ENCODE results near the gene ADGRG3.

DNA sequence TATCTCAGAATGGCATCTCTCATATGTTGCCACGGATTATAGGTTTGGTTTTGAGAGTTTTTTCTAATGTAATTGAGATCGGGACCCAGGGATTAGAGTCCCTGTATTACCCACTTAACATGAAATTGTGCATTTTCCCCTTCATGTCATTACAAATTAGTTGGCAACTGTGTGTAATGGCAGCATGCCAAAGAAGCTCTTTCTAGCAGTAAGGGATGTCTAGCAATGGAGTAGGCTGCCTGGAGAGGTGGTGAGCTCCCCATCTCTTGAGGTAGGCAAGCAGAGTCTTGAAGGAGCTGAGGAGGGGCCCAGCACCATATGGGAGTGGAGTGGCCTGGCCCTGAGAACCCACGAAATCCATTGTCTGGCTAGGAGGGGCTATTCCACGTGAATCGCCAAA is 57.4 kb downstream of the ADGRG3 start:
- TF ChIP-seq, protein P1, sequence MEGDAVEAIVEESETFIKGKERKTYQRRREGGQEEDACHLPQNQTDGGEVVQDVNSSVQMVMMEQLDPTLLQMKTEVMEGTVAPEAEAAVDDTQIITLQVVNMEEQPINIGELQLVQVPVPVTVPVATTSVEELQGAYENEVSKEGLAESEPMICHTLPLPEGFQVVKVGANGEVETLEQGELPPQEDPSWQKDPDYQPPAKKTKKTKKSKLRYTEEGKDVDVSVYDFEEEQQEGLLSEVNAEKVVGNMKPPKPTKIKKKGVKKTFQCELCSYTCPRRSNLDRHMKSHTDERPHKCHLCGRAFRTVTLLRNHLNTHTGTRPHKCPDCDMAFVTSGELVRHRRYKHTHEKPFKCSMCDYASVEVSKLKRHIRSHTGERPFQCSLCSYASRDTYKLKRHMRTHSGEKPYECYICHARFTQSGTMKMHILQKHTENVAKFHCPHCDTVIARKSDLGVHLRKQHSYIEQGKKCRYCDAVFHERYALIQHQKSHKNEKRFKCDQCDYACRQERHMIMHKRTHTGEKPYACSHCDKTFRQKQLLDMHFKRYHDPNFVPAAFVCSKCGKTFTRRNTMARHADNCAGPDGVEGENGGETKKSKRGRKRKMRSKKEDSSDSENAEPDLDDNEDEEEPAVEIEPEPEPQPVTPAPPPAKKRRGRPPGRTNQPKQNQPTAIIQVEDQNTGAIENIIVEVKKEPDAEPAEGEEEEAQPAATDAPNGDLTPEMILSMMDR (IDR thresholded peaks at IDR 0.05; ENCODE audit: insufficient read depth, low read length) = no peak
- TF ChIP-seq POLR2AphosphoS5 (IDR thresholded peaks at IDR 0.05; ENCODE audit: low read depth) (no peak), GABPA (IDR thresholded peaks at IDR 0.05; ENCODE audit: low read depth) (no peak), SPI1 (IDR thresholded peaks at IDR 0.05; ENCODE audit: borderline replicate concordance, low read depth) (no peak)
- TF ChIP-seq, protein P2, sequence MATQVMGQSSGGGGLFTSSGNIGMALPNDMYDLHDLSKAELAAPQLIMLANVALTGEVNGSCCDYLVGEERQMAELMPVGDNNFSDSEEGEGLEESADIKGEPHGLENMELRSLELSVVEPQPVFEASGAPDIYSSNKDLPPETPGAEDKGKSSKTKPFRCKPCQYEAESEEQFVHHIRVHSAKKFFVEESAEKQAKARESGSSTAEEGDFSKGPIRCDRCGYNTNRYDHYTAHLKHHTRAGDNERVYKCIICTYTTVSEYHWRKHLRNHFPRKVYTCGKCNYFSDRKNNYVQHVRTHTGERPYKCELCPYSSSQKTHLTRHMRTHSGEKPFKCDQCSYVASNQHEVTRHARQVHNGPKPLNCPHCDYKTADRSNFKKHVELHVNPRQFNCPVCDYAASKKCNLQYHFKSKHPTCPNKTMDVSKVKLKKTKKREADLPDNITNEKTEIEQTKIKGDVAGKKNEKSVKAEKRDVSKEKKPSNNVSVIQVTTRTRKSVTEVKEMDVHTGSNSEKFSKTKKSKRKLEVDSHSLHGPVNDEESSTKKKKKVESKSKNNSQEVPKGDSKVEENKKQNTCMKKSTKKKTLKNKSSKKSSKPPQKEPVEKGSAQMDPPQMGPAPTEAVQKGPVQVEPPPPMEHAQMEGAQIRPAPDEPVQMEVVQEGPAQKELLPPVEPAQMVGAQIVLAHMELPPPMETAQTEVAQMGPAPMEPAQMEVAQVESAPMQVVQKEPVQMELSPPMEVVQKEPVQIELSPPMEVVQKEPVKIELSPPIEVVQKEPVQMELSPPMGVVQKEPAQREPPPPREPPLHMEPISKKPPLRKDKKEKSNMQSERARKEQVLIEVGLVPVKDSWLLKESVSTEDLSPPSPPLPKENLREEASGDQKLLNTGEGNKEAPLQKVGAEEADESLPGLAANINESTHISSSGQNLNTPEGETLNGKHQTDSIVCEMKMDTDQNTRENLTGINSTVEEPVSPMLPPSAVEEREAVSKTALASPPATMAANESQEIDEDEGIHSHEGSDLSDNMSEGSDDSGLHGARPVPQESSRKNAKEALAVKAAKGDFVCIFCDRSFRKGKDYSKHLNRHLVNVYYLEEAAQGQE (IDR thresholded peaks at IDR 0.05; ENCODE audit: insufficient replicate concordance, low read depth) = no peak
